NCI-H1694 treated with DMSO at 0.1 percent for 48 hours (cell line): ENCODE measurements around the gene HDAC4.
"Not testable (repeated sequence)": the region's sequence is repeated elsewhere in the genome, so short reads cannot be mapped to it uniquely, and the experiment has no call there.

Source experiments
- DNase-seq: peaks from one replicate; lab custom pipeline; 2025; lab: John Stamatoyannopoulos, UW

The HDAC4 gene

GRCh38 chr2:239184968-239185903 lies 215.6 kb downstream of the HDAC4 start:
- no peak for DNase-seq

DNA sequence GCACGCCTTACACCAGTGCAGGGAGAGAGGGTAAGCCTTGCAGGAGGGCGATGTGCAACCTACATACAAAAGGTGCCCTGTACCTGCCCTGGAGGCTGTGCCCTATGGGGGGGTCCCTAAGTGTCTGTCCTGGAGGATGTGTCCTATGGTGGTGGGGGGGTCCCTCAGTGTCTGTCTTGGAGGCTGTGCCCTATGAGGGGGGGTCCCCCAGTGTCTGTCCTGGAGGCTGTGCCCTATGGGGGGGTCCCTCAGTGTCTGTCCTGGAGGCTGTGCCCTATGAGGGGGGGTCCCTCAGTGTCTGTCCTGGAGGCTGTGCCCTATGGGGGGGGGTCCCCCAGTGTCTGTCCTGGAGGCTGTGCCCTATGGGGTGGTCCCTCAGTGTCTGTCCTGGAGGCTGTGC lies 216.6 kb downstream of the HDAC4 start:
- DNase-seq = no peak

DNA sequence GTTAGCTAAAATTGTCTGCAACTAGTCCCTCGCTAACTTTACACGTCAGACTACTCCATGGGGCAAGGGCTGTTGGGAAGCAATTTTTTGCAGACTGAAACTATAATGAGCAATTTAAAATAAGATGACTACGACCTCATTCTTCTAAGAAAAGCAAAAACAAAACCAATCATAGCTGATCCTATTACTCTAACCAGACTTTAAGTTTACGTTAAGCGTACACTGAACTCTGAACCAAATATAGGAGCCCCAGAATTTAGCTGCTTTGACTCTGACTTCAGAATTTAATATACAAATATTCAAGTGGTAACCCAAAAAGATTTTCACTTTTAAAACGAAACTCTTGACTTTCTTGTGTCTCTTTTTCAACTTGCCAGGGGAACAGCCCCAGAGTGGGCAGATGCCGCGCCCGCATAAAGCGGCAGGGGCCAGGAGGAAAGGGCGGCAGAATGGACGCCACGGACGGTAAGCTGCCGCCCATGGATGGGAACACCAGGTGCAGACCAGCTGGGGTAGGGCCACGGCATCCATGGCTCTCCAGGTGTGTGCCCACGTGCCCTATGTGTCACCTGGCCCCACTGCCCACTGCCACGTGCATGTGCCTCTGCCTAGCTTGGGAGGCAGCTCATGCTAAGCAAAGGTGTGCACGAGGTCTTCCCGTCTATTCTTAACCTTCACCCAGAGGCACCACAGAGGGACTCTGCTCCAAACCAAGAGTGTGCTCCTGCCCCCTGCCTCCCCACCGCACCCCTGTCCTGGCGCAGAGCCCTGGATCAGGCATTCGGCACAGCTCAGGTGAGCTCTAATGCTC lies 217.6 kb downstream of the HDAC4 start:
- DNase-seq = no peak

DNA sequence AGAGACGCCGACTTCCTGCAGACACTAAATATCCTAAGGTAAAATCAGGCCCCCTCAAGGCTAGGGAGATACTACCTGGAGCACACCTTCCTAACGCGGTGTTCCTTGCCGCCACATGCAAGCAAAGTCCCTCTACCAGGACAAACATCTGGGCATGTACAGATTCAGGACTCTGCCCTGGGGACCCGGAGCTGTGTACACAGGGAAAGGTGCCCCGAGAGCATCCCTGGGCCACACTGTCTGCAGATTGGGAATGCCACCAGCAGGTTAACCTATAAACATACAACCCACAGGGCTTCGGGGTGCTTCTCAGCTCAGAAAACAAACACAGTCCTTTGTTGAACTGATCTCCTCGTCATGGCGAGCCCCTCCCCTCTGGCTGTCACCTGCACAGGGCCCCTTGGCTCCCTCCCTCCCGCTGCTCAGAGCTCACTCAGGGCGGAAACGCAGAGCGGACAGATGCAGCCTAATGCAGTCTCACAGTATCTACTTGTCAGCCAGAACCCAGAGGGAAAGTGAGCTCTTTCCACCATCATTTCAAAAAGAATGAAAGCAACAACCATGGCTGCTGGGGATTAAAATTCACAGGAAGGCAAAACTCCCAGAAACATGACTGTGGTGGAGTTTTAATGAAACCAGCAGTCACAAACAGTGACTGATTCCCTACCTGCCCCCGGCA lies 218.8 kb downstream of the HDAC4 start:
- DNase-seq = no peak

- no peak for DNase-seq
These were observed 219.5 kb downstream of the HDAC4 start for GRCh38 chr2:239181074-239181902.

DNA sequence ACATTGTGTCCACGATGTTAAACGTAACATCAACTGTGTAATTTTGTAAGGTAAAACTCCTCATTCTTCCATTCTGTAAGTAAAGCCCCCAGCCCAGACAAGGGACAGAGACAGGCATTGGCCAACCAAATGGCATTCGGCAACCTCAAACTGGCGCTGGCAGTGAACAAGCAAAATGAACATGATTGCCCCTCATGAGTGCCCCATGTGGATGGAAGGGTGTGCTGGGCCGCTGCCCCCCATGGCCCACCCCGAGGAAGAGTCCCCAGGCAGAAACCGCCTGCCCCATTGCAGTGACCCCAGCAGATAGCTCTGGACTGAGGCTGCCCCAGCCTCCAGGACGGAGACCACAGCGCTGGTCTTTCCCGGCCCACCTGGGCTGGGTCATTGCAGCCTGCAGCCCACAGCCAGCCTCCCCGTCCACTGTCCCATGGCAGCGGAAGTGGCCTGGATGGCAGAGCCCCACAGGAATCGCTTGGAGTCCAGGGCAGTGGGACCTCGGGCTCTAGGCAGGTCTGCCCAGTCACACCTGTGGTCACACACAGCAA lies 220.2 kb downstream of the HDAC4 start:
- DNase-seq = no peak

- no peak for DNase-seq
These were observed 220.9 kb downstream of the HDAC4 start for GRCh38 chr2:239179851-239180371.

- DNase-seq = no peak
These were observed 221.9 kb downstream of the HDAC4 start for GRCh38 chr2:239178954-239179353.

DNA sequence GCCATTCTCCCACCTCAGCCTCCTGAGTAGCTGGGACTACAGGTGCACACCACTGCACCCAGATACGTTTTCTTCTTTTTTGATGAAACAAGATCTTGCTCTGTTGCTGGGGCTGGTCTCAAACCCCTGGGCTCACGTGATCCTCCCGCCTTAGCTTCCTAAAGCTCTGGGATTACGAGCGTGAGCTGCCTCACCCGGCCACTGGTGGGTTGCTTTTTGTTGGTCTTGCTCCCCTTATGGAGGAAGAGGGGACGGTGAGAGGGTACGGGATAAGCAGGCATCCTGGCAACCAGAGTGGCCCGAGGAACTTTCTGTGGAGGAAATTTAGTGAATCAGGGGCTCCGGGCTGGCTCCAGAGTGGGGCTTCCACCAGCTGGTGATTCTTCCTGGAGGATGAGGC lies 222.3 kb downstream of the HDAC4 start:
- DNase-seq = no peak

GRCh38 chr2:239177908-239178307 lies 222.9 kb downstream of the HDAC4 start:
- DNase-seq = no peak

- no peak for DNase-seq
These were observed 223.5 kb downstream of the HDAC4 start for GRCh38 chr2:239177325-239177724.

- DNase-seq = not testable (repeated sequence)
These were observed 224.5 kb downstream of the HDAC4 start for GRCh38 chr2:239176138-239176803.

DNA sequence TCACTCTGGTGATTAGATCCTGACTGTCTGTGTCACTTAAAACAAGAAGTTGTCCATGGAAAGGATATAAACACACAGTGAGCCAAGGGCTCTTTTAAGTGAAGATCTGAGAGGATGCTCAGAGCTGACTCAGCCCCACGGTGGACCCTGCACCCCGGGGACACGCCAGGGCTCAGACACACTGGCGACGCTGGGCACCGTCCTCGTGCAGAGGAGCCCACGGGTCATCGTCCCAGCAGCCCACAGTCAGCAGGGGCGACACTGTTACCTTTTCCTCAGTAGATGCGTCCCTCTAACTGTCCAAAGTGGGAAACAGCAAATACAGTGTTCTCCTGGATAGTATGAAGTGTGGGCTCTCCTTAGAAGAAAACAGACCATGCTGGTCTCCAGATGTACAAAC lies 225.6 kb downstream of the HDAC4 start:
- DNase-seq = no peak

DNA sequence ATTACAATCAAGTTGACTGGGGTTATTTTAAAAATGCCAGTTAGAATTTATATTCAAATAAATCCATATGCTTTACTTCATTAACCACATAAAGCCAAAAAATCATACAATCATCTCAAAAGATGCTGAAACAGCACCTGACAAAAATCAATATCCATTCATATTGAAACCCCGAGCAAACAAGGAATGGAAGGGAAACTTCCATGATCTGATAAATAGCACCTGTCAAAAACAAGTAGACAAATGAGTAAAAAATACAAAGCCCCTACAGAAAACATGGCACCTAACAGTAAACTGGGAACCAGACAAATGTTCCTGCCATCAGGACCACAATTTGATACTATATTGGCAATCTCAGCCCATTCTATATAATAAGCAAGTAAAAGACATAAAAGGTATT lies 227.5 kb downstream of the HDAC4 start:
- no peak for DNase-seq

GRCh38 chr2:239171643-239172042 lies 229.2 kb downstream of the HDAC4 start:
- no peak for DNase-seq

DNA sequence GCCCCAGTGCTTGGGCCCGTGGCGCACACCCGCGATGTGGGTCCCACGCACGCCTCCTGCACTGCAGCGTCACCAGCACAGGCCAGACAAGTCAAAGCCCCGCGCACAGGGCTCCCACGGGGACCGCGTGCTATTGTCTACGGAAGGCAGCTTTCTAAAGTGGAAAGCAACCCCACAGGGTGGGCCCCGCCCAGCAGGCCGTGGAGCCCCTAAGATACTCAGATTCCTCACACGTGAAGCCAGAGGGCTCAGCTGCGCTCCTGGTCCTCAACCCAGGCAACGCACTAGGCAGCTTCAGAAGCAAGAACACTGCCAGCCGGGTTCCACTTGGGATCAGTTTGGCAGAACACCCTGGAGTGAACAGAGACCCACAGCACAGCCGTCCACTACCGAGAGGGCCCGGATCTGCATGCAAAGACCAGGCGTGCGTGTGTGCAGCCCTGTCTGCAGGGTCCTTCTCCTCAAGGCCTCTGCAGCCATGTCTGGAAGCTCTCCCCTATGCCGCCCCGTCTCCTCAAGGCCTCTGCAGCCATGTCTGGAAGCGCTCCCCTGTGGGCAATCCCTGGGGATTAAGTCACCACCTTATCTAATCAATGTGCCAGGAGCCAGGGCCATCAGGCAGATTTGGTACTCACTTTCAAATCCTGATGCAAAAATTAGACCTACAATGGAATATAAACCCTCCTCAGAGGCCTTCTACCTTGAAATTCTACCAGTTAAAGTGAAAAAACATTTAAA lies 231.3 kb downstream of the HDAC4 start:
- no peak for DNase-seq

DNA sequence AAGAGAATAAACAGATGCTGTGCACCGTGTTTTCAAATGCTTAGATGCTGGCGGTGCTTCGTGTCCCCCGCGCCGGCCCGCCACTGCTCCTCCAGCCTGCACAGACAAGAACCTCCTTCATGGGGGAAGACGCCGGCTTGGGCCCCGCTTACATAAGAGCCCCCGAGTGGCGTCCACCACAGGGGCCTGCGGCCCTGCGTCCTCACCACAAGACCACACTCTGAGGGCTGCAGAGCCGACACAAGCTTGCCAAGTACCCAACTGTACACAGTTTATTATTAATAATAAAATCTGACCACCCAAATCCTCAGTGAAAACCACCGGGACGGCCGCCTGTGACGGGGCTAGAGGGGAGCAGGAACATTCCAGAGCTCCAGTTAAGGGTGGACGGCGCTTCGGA lies 232.2 kb downstream of the HDAC4 start:
- no peak for DNase-seq

GRCh38 chr2:239167766-239168444 lies 232.9 kb downstream of the HDAC4 start:
- DNase-seq = no peak

DNA sequence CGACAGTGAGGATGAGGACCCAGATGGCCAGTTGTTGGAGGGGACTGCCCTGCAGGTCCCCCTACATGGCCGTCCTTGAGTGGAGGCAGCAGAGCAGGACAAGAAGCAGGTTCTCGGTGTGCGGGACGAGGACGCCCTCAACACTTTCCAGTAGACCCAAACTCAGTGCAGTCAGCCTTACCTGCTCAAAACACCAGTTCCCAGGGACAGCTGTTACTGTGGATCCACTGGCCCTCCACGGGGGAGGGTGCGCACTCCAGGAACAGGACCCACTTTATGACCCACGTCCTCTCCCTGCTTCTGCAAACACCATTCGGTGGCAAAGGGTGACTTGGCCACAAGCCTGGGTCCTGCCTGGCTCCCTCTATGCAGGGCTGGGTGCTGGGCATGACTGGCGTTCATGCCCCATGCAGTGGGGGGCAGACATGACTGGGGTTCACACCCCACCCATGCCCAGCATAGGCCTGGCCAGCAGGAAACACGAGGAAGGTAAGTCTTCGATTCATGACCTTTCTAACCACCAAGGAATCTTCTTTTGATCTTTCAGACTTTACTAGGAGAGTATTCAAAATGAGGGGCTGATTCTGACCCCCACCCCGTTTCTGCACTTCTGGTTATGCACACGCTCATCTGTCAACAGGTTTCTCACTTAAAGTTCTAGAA lies 233.7 kb downstream of the HDAC4 start:
- no peak for DNase-seq
